PC-3 (cell line): ENCODE measurements around the gene UGT1A10. TPM values are rescaled to one million over a fixed set of nuclear protein-coding genes. Genes with fewer than 3 reads are reported as not detected.

Experiments
- ATAC-seq: fragments of 200-7000 bp; cut with Tn5 transposase; 2 replicates; pipeline ENCODE4 v1.9.1; 2020; ENCODE audit warnings: mild to moderate bottlenecking, moderate library complexity
- BruUV-seq: library from RNA; stranded (reverse); fragments of 400-500 nt; replicated peaks from 2 replicates; lab custom pipeline; 2021; lab: Mats Ljungman, UMichigan
- CTCF ChIA-PET: fragments of 300-600 bp; sonication (Branson Sonifier 250); formaldehyde crosslinking; loops from one replicate; lab custom pipeline; 2022; ENCODE audit warnings: antibody characterized with exemption; lab: Charles Lee
- POLR2A ChIA-PET: fragments of 300-600 bp; sonication (Branson Sonifier 250); formaldehyde crosslinking; loops from one replicate; lab custom pipeline; 2022; ENCODE audit warnings: antibody characterized with exemption; ENCODE audit not compliant: unreplicated experiment; lab: Charles Lee
- DNase-seq: peaks from one replicate; pipeline ENCODE4 v3.0.0-alpha.2; 2015
- H2AFZ ChIP-seq: fragments of 300-600 bp; sonication (generic); 2 replicates; pipeline ENCODE4 v1.6.0; 2016; ENCODE audit warnings: antibody characterized with exemption, low read length
- H3F3A ChIP-seq: fragments of 300-600 bp; sonication (generic); one replicate; pipeline ENCODE4 v1.6.0; 2017; ENCODE audit warnings: antibody characterized with exemption, low read length, control low read depth, mild to moderate bottlenecking; ENCODE audit not compliant: unreplicated experiment
- H3K27ac ChIP-seq: fragments of 300-600 bp; sonication (generic); 2 replicates; pipeline ENCODE4 v1.5.1; 2016; ENCODE audit warnings: mild to moderate bottlenecking, low read length
- H3K27me3 ChIP-seq: fragments of 300-600 bp; sonication (generic); 2 replicates; pipeline ENCODE4 v1.6.1; 2016; ENCODE audit warnings: low read length, mixed read lengths
- H3K36me3 ChIP-seq: fragments of 300-600 bp; sonication (generic); 2 replicates; pipeline ENCODE4 v1.6.1; 2016; ENCODE audit warnings: low read depth, mixed run types, low read length, mixed read lengths
- H3K4me1 ChIP-seq: fragments of 300-600 bp; sonication (generic); 2 replicates; pipeline ENCODE4 v1.5.1; 2016; ENCODE audit warnings: low read length; ENCODE audit not compliant: insufficient read depth
- H3K4me2 ChIP-seq: fragments of 300-600 bp; sonication (generic); 2 replicates; pipeline ENCODE4 v1.6.0; 2016; ENCODE audit warnings: low read length
- H3K4me3 ChIP-seq: fragments of 300-600 bp; sonication (generic); 2 replicates; pipeline ENCODE4 v1.5.1; 2016; ENCODE audit warnings: mild to moderate bottlenecking, low read length, mixed read lengths
- H3K79me2 ChIP-seq: fragments of 300-600 bp; sonication (generic); 2 replicates; pipeline ENCODE4 v1.6.1; 2017; ENCODE audit warnings: low read length, mixed read lengths
- H3K9ac ChIP-seq: fragments of 300-600 bp; sonication (generic); 2 replicates; pipeline ENCODE4 v1.6.0; 2016; ENCODE audit warnings: mild to moderate bottlenecking, low read length
- H3K9me2 ChIP-seq: fragments of 300-600 bp; sonication (generic); replicated peaks from 2 replicates; pipeline ENCODE4 v1.6.1; 2016; ENCODE audit warnings: mixed run types, low read length, mixed read lengths
- H3K9me3 ChIP-seq: fragments of 300-600 bp; sonication (generic); 2 replicates; pipeline ENCODE4 v1.6.1; 2016; ENCODE audit warnings: low read length, mixed read lengths
- H4K20me1 ChIP-seq: fragments of 300-600 bp; sonication (generic); 2 replicates; pipeline ENCODE4 v1.6.1; 2016; ENCODE audit warnings: low read length, mixed read lengths
- EZH2 ChIP-seq: fragments of 300-600 bp; sonication (generic); IDR thresholded peaks from one replicate; pipeline ENCODE4 v1.6.1; 2017; ENCODE audit warnings: antibody characterized with exemption, mild to moderate bottlenecking, low read length; ENCODE audit not compliant: unreplicated experiment
- EZH2phosphoT487 ChIP-seq: fragments of 300-600 bp; sonication (generic); IDR thresholded peaks from 2 replicates; pipeline ENCODE4 v1.6.1; 2018; ENCODE audit warnings: mild to moderate bottlenecking, antibody characterized with exemption, low read length, borderline replicate concordance
- intact Hi-C: fragments of 100-400 bp; cut with micrococcal nuclease; formaldehyde crosslinking; loops from 2 replicates; pipeline ENCODE4 v1.9.0; 2023
- total RNA-seq: library from RNA; depleted of rRNA; stranded (reverse); fragments of >200 nt; gene quantifications from 2 replicates; pipeline ENCODE4 v1.2.3, GENCODE V29; 2014
- TF ChIP-seq, protein P1 (sequence below): fragments of 300-600 bp; sonication (generic); conservative IDR thresholded peaks from 2 replicates; pipeline ENCODE4 v1.5.1; 2017; ENCODE audit warnings: antibody characterized with exemption, low read depth, mild to moderate bottlenecking, low read length

The UGT1A10 gene
- total RNA-seq, 1 experiment from 2014 or later, result not detected

DNA sequence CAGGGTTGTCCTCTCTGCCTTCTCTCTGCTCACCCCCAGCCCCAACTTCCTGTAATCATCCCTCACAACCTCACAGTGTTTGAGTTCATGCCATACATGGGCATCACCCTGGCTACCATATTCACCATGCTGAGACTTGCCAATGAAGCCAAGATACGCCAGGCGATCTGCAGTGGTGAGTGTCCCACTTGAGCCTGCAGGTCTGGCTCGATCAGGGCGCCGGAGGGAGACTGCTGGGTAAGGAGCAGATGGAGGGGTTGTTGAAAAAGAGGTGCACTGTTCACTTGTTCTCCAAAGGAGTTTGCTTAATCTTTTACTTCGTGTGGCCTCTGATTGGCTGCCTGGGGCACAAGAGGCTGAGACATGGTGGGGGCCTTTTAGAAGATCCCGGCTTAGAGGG lies 156.5 kb downstream of the UGT1A10 start:
- Histone ChIP-seq H2AFZ (no peak overlapping the region), H3K36me3 (no peaks in the 10 kb centered on the region), H3K27ac (no peak overlapping the region), H3K79me2 (no peaks in the 10 kb centered on the region), H4K20me1 (no peaks in the 10 kb centered on the region), H3K9me2 (no peaks in the 10 kb centered on the region), H3F3A (no peaks in the 10 kb centered on the region), H3K9ac (no peak overlapping the region), H3K4me2 (no peak overlapping the region), H3K27me3 (no peaks in the 10 kb centered on the region), H3K4me1 (no peaks in the 10 kb centered on the region), H3K4me3 (no peak overlapping the region), H3K9me3 (no peaks in the 10 kb centered on the region)
- CTCF ChIA-PET, result no interaction called here
- no peak for DNase-seq
- no TSS peak for BruUV-seq
- no peak for ATAC-seq
- no peak for TF ChIP-seq EZH2phosphoT487
- TF ChIP-seq, protein P1, sequence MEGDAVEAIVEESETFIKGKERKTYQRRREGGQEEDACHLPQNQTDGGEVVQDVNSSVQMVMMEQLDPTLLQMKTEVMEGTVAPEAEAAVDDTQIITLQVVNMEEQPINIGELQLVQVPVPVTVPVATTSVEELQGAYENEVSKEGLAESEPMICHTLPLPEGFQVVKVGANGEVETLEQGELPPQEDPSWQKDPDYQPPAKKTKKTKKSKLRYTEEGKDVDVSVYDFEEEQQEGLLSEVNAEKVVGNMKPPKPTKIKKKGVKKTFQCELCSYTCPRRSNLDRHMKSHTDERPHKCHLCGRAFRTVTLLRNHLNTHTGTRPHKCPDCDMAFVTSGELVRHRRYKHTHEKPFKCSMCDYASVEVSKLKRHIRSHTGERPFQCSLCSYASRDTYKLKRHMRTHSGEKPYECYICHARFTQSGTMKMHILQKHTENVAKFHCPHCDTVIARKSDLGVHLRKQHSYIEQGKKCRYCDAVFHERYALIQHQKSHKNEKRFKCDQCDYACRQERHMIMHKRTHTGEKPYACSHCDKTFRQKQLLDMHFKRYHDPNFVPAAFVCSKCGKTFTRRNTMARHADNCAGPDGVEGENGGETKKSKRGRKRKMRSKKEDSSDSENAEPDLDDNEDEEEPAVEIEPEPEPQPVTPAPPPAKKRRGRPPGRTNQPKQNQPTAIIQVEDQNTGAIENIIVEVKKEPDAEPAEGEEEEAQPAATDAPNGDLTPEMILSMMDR, result no peak
- TF ChIP-seq EZH2, result no peak
- intact Hi-C loops, result no loop called here
- POLR2A ChIA-PET, result no interaction called here

DNA sequence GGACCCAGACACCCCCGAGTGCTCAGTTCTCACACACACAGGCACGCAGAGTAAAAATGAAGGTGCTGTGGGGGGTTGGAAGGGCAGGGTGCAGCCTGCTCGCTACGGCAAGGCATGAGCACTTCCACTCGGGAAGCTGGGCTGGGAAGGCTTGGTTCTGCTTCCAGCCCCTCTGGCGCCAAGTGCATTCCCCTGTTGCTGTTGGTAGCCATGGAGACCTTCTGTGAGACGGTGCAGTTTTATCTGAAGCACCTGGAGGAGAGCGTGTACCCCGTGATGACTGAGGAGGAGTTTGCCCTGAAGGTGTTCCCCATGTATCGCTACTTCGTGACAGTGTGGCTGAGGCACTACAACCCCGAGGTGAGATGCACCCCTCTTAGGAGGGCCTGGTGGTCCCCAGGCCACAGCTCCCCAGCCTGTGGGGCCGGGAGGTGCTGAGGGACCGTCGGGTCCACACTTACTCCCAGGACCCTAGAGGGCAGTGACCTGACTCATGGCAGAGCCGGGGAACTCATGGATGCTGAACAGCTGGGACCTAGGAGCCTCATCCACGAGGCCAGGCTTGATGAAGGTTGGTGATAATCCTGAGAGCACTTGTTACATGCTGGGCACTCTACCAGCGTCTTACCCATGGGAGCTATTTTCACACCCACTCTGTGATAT lies 157.3 kb downstream of the UGT1A10 start:
- DNase-seq, result no peak
- TF ChIP-seq EZH2, result no peak
- no peak for TF ChIP-seq EZH2phosphoT487
- TF ChIP-seq, protein P1, result no peak
- ChIA-PET POLR2A (no interaction called here), CTCF (no interaction called here)
- Histone ChIP-seq H3K27ac (no peak overlapping the region), H3K9me2 (no peaks in the 10 kb centered on the region), H3F3A (no peaks in the 10 kb centered on the region), H3K4me3 (no peak overlapping the region), H3K27me3 (no peaks in the 10 kb centered on the region), H3K9ac (no peak overlapping the region), H3K36me3 (no peaks in the 10 kb centered on the region), H3K4me1 (no peaks in the 10 kb centered on the region), H3K79me2 (no peaks in the 10 kb centered on the region), H3K4me2 (no peak overlapping the region), H2AFZ (no peak overlapping the region), H4K20me1 (no peaks in the 10 kb centered on the region), H3K9me3 (no peaks in the 10 kb centered on the region)
- intact Hi-C loops, result no loop called here
- ATAC-seq, result no peak
- no TSS peak for BruUV-seq

DNA sequence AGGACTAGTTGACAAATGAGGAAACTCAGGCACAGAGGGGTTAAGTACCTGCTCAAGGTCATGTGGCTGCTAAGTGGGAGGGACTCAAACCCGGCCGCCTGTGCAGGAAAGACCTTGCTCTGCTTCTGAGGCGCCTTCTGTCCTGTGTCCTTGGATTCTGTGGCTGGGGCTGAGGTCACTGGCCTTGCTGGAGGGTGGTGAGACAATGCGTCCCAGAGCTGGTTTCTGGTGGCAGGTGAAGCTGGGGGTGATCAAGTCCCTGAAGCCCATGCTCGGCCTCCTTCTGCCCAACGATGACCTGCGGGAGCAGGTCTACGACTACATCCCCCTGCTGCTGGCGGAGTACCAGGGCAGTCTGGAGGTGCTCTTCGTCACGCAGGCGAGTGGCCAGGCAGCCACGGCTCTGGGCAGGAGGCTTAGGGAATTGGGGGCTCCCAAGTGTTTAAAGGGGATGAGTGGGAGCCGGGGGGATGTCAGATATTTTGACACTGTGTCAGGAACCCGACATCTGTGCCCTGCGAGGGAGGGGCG lies 157.9 kb downstream of the UGT1A10 start:
- no peak overlapping the region for H3K4me2 ChIP-seq
- H3K27ac ChIP-seq, result no peak overlapping the region
- no peaks in the 10 kb centered on the region for H3K36me3 ChIP-seq
- no peak for ATAC-seq
- intact Hi-C loops, result no loop called here
- H2AFZ ChIP-seq, result no peak overlapping the region
- no peaks in the 10 kb centered on the region for H4K20me1 ChIP-seq
- H3K4me3 ChIP-seq, result no peak overlapping the region
- no peaks in the 10 kb centered on the region for H3F3A ChIP-seq
- no TSS peak for BruUV-seq
- no peaks in the 10 kb centered on the region for H3K9me3 ChIP-seq
- no peaks in the 10 kb centered on the region for H3K79me2 ChIP-seq
- no peak overlapping the region for H3K9ac ChIP-seq
- no peaks in the 10 kb centered on the region for H3K4me1 ChIP-seq
- no peaks in the 10 kb centered on the region for H3K27me3 ChIP-seq
- no peak for DNase-seq
- H3K9me2 ChIP-seq, result no peaks in the 10 kb centered on the region
- CTCF ChIA-PET, result no interaction called here
- POLR2A ChIA-PET, result no interaction called here
- TF ChIP-seq, protein P1, result no peak
- TF ChIP-seq EZH2, result no peak
- no peak for TF ChIP-seq EZH2phosphoT487
